ENCODE data around the gene SYN1.

SYN1 gene

DNA sequence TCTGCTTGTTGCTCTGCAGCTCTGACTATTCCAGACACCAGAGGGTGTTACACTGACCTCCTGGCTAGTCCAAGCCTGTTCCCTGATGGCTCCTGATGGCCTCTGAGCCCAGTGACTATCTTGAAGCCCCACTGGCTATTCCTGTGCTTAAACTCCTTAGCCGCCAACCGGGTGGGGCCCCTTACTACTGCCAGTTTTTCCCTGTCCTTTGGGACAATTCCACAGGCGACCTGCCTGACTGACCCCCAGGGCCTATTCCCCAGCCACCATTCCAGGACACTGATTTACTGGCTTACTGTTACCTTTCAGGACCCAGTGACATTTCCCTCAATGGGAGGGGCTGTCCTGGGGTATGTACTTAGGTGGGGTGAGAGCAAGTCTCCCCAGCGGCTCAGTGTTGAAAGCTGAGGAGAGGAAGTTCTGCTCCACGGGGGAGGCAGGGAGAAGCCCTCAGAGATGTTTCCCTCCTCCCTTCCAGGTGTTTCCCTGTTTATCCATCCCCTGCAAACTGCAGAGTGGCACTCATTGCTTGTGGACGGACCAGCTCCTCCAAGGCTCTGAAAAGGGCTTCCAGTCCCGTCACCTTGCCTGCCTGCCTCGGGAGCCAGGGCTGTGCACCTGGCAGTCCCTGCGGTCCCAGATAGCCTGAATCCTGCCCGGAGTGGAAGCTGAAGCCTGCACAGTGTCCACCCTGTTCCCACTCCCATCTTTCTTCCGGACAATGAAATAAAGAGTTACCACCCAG, 33.4 kb downstream of the SYN1 start:
- DNase-seq (ENCODE audit: insufficient read length, low spot score) (no peak), FAIRE-seq (no peak)
- TF ChIP-seq, protein P1, sequence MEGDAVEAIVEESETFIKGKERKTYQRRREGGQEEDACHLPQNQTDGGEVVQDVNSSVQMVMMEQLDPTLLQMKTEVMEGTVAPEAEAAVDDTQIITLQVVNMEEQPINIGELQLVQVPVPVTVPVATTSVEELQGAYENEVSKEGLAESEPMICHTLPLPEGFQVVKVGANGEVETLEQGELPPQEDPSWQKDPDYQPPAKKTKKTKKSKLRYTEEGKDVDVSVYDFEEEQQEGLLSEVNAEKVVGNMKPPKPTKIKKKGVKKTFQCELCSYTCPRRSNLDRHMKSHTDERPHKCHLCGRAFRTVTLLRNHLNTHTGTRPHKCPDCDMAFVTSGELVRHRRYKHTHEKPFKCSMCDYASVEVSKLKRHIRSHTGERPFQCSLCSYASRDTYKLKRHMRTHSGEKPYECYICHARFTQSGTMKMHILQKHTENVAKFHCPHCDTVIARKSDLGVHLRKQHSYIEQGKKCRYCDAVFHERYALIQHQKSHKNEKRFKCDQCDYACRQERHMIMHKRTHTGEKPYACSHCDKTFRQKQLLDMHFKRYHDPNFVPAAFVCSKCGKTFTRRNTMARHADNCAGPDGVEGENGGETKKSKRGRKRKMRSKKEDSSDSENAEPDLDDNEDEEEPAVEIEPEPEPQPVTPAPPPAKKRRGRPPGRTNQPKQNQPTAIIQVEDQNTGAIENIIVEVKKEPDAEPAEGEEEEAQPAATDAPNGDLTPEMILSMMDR (IDR thresholded peaks at IDR 0.05; ENCODE audit: insufficient read depth, missing control alignments): no peak

DNA sequence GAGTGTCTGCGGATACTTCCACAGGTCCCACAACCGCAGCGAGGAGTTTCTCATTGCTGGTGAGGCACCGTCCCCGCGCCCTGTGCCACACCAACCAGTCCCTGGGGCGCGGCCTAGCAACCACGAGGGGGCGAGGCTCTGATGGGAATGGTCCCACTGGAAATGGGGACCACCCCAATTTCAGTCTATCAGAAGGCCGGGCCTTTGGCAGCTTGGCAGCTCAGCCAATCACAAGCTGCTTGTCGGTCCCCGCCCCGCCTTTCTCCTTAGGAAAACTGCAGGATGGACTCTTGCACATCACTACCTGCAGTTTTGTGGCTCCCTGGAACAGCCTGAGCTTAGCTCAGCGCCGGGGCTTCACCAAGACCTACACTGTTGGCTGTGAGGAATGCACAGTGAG, 34.4 kb downstream of the SYN1 start:
- no peak for FAIRE-seq
- DNase-seq (ENCODE audit: insufficient read length, low spot score): no peak
- TF ChIP-seq, protein P1 (IDR thresholded peaks at IDR 0.05; ENCODE audit: insufficient read depth, missing control alignments): no peak

DNA sequence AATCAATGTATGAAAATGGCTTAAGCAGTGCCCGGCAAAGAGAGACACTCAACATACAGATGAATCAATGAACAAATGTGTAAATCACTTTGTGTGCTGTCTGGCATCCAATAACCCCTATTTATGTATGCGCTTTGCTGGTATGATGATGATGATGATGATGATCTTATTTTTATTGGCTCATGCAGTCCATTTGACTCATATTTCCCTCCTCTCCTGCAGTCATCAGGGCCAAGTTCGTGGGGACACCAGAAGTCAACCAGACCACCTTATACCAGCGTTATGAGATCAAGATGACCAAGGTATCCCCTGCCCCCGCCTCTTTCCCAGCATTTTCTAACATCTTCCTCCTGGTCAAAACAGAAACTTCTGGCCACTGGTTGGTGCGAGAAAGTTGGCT, 34.9 kb downstream of the SYN1 start:
- FAIRE-seq: no peak
- TF ChIP-seq, protein P1 (IDR thresholded peaks at IDR 0.05; ENCODE audit: insufficient read depth, missing control alignments): no peak
- no peak for DNase-seq (ENCODE audit: insufficient read length, low spot score)

DNA sequence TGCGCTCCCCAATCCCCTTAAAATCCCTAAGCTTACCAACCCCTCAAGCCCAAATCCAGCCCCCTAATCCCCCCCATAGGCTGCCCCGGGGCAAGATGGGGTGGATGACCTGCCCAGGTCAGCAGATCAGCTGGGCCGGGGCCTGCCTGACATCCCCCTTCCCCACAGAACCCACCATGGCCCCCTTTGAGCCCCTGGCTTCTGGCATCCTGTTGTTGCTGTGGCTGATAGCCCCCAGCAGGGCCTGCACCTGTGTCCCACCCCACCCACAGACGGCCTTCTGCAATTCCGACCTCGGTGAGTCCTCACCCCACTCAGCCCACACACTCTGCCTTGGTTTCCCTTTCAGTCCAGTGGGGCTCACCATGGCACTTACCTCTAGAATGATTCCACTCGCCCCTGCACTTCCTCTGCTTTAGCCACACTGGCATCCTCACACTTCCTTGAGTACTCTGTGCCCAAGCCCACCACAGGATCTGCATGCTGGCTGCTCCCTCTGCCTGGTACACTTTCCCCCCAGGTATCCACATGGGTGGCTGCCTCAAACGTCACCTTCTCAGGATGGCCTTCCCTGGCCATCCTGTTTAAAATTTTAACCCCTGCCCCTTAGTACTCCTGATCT, 36.3 kb downstream of the SYN1 start:
- DNase-seq (ENCODE audit: insufficient read length, low spot score) (no peak), FAIRE-seq (no peak)
- TF ChIP-seq, protein P1 (IDR thresholded peaks at IDR 0.05; ENCODE audit: insufficient read depth, missing control alignments): no peak

DNA sequence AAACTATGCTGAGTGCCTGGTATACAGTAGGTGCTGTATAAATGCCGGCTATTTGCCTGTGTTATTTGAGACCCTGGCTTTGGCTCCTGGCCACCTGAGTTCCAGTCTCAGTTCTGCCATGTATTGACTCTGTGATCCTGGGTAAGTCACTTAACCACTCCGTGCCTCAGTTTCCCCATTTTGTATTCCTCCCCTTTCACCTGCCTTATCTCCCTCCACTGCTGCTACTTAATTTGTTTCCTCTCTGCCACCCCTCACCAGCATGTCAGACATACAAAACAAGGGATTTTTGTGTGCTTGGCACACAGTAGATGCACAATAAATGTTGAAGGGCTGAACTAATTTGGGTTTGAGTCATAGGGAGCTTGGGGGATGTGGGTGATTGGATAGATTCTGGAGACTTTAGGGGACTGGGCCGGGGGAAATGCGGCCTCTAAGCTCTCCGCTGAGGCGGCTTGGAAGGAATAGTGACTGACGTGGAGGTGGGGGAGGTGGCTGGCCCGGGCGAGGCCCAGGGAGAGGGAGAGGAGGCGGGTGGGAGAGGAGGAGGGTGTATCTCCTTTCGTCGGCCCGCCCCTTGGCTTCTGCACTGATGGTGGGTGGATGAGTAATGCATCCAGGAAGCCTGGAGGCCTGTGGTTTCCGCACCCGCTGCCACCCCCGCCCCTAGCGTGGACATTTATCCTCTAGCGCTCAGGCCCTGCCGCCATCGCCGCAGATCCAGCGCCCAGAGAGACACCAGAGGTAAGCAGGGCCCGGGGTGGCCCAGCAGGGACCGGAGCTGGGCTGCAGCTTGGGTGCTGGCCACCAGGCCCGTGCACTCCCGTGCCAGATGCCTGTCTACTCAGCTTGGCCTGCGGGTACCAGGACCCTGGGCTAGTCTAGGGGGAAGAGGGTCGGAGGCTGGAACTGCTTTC, 37.7 kb downstream of the SYN1 start, which contains the start of gene TIMP1:
TSS of gene TIMP1 (plus strand) at position 706 of the 917 bp plus-strand sequence. CDS start 980 bp downstream, outside the sequence.
- DNase-seq (ENCODE audit: insufficient read length, low spot score): no peak
- FAIRE-seq: no peak
- TF ChIP-seq, protein P1 (IDR thresholded peaks at IDR 0.05; ENCODE audit: insufficient read depth, missing control alignments): no peak

DNA sequence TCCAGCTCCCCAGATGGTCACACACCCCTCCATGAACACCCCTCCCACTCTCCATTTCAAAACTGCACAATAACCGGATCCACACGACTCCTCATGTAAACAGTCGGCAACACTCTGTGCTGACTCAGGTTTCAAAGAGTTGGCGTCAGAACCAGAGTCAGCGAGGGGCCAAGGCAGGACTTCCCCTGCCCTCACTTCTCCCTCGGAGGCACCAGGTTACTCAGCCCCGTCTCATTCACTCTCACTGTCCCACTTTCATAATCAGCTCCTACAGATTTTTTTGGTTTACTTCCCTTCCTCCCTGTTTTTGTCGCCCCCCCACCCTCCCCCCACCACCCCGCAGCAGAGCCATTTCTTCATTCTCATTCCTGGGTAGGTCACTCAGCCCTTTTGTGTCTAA, 40.1 kb downstream of the SYN1 start:
- DNase-seq (ENCODE audit: insufficient read length, low spot score) (no peak), FAIRE-seq (no peak)
- TF ChIP-seq, protein P1 (IDR thresholded peaks at IDR 0.05; ENCODE audit: insufficient read depth, missing control alignments): no peak
